CD4-positive, alpha-beta T cell treated with Interleukin-4 for 1 hour (primary cell): ENCODE data around the gene KIAA1755.

Experiments used
- DNase-seq, 2 donors: peaks; one replicate each; pipeline ENCODE4 v3.0.0-alpha.2; 2020 to 2022

Gene KIAA1755

GRCh38 chr20:38162878-38163875 lies 97.4 kb downstream of the KIAA1755 start:
- no peak for DNase-seq

- no peak for DNase-seq
Measured at GRCh38 chr20:38162149-38162548, 98.4 kb downstream of the KIAA1755 start.

- no peak for DNase-seq
Measured at GRCh38 chr20:38161412-38161774, 99.1 kb downstream of the KIAA1755 start.
